ENCODE results near the gene ENTHD1. TPM values are rescaled to one million over a fixed set of nuclear protein-coding genes. Genes with fewer than 3 reads are reported as not detected.

The ENTHD1 gene
- total RNA-seq, 1 donor from 2014 or later = not detected

DNA sequence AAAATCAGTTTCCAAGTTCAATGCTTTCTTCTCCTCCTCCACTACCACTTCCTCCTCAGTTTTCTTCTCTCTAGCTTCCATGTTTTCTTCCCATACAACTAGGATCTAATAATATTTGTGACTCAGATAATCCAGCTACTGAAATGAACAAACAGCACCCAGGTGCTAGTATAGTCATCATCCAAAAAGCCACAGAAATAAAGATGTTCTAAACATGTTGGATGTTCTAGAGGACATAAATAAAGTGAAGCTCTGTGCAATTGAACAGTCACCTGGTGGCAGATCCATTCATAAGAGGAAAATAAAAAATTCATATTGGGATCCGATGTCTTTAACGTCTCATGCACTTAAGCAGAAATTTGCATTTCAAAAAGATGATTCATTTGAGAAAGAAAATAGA is 142.8 kb downstream of the ENTHD1 start:
- no peaks in the 10 kb centered on the region for H3K4me1 Mint-ChIP-seq (ENCODE audit: low read depth)
- peaks cover 55% of the 10 kb centered on the region for H3K27me3 Mint-ChIP-seq (ENCODE audit: low read depth)
- no peak overlapping the region for H3K4me3 Mint-ChIP-seq (ENCODE audit: unreplicated experiment)
- no peak overlapping the region for H3K27ac Mint-ChIP-seq (ENCODE audit: unreplicated experiment)
- peaks cover 2% of the 10 kb centered on the region for H3K36me3 Mint-ChIP-seq (ENCODE audit: low read depth)
- no peak for DNase-seq (ENCODE audit: low spot score)
- TF ChIP-seq, protein P1, sequence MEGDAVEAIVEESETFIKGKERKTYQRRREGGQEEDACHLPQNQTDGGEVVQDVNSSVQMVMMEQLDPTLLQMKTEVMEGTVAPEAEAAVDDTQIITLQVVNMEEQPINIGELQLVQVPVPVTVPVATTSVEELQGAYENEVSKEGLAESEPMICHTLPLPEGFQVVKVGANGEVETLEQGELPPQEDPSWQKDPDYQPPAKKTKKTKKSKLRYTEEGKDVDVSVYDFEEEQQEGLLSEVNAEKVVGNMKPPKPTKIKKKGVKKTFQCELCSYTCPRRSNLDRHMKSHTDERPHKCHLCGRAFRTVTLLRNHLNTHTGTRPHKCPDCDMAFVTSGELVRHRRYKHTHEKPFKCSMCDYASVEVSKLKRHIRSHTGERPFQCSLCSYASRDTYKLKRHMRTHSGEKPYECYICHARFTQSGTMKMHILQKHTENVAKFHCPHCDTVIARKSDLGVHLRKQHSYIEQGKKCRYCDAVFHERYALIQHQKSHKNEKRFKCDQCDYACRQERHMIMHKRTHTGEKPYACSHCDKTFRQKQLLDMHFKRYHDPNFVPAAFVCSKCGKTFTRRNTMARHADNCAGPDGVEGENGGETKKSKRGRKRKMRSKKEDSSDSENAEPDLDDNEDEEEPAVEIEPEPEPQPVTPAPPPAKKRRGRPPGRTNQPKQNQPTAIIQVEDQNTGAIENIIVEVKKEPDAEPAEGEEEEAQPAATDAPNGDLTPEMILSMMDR (IDR thresholded peaks at IDR 0.05) = no peak
- H3K9me3 Mint-ChIP-seq (ENCODE audit: low read depth) = peaks cover 3% of the 10 kb centered on the region

DNA sequence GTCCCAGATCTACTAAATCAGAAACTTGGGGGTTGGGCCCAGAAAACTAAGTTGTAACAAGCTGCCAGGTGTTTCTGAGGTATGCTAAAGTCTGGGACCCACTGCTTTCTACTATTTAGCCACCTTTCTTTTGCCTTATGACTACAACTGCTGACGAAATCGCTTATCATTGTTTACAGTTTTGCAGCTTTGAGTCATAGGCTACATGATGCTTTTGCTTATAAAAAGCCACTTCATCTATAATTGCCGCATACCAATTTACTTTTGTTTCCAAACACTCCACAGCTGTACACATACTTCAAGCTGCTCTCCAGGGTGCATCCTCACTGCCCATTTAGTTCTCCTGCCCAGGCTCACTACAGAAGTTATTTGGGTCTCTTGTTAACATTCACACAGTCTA is 144.7 kb downstream of the ENTHD1 start:
- Mint-ChIP-seq H3K9me3 (ENCODE audit: low read depth) (peaks cover 3% of the 10 kb centered on the region), H3K27ac (ENCODE audit: unreplicated experiment) (no peak overlapping the region), H3K36me3 (ENCODE audit: low read depth) (peaks cover 2% of the 10 kb centered on the region), H3K4me1 (ENCODE audit: low read depth) (no peaks in the 10 kb centered on the region), H3K27me3 (ENCODE audit: low read depth) (peaks cover 56% of the 10 kb centered on the region), H3K4me3 (ENCODE audit: unreplicated experiment) (no peak overlapping the region)
- TF ChIP-seq, protein P1 (IDR thresholded peaks at IDR 0.05) = no peak
- no peak for DNase-seq (ENCODE audit: low spot score)

DNA sequence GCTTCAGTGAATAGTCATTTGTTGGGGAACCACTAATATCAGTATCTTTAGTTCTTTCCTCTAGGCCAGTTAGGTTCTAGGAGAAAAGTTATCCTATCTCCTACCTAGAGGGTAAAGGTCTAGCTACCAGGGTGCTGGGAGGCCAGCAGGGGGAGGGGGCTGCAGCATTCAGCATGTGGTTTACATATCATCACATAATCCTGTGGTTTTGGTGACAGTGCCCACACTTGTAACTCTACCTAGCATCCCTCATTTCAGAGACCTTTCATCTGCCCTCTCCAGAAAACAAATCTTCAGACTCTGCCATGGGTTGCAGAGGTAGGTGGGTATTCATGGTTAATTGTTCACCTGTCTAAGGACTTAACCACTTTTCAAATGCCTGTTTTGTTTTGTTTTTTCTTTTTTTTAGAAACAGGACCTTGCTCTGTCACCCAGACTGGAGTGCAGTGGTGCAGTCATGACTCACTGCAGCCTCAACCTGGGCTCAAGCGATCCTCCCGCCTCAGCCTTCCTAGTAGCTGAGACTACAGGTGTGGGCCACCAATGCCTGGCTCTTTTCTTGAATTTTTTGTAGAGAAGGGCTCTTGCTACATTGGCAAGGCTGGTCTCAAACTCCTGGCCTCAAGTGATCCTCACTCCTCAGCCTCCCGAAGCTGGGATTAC is 146.8 kb downstream of the ENTHD1 start:
- TF ChIP-seq, protein P1 (IDR thresholded peaks at IDR 0.05) = no peak
- Mint-ChIP-seq H3K4me3 (ENCODE audit: unreplicated experiment) (no peak overlapping the region), H3K4me1 (ENCODE audit: low read depth) (no peaks in the 10 kb centered on the region), H3K27ac (ENCODE audit: unreplicated experiment) (no peak overlapping the region), H3K27me3 (ENCODE audit: low read depth) (peaks cover 56% of the 10 kb centered on the region), H3K9me3 (ENCODE audit: low read depth) (peaks cover 3% of the 10 kb centered on the region), H3K36me3 (ENCODE audit: low read depth) (peaks cover 2% of the 10 kb centered on the region)
- DNase-seq (ENCODE audit: low spot score) = no peak

DNA sequence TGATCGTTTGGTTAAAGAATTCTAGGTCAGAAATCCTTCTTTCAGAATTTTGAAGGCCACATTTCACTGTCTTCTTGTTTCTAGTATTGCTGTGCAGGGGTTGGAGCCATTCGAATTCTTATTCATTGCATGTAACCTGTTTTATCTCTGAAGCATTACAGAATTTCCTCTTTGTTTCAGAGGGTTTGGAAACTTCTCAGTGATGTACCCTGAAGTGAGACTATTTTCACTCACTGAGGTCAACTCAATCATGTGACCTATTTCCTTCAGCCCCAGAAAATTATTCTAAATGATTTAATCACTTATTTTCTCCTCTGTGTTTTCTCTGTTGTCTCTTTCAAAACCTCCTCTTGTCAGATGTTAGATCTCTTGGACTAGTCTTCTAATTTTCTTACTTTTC is 147.8 kb downstream of the ENTHD1 start:
- DNase-seq (ENCODE audit: low spot score) = no peak
- H3K4me1 Mint-ChIP-seq (ENCODE audit: low read depth) = no peaks in the 10 kb centered on the region
- peaks cover 2% of the 10 kb centered on the region for H3K36me3 Mint-ChIP-seq (ENCODE audit: low read depth)
- no peak overlapping the region for H3K4me3 Mint-ChIP-seq (ENCODE audit: unreplicated experiment)
- TF ChIP-seq, protein P1 (IDR thresholded peaks at IDR 0.05) = no peak
- peaks cover 49% of the 10 kb centered on the region for H3K27me3 Mint-ChIP-seq (ENCODE audit: low read depth)
- H3K27ac Mint-ChIP-seq (ENCODE audit: unreplicated experiment) = no peak overlapping the region
- peaks cover 3% of the 10 kb centered on the region for H3K9me3 Mint-ChIP-seq (ENCODE audit: low read depth)

DNA sequence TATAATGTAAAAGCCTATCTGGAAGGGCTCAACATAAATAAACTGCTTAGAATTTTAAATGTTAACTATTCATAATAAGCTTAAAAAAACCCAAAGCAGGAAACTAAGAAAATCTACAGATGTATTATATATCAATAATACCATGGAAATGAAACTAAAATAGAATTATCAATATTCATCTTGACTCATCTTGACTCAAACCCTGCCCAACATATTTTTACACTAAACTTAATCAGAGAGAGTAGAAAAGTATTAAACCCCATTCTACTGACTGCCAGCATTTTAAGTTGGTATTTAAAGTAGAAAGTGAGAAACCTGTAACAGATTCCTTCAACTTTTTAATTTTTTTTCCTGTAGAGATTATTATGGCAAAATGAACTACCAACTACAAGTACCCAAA is 149.2 kb downstream of the ENTHD1 start:
- H3K27me3 Mint-ChIP-seq (ENCODE audit: low read depth) = peaks cover 36% of the 10 kb centered on the region
- H3K4me3 Mint-ChIP-seq (ENCODE audit: unreplicated experiment) = no peak overlapping the region
- H3K36me3 Mint-ChIP-seq (ENCODE audit: low read depth) = peaks cover 2% of the 10 kb centered on the region
- DNase-seq (ENCODE audit: low spot score) = no peak
- H3K4me1 Mint-ChIP-seq (ENCODE audit: low read depth) = no peaks in the 10 kb centered on the region
- H3K27ac Mint-ChIP-seq (ENCODE audit: unreplicated experiment) = no peak overlapping the region
- peaks cover 8% of the 10 kb centered on the region for H3K9me3 Mint-ChIP-seq (ENCODE audit: low read depth)
- TF ChIP-seq, protein P1 (IDR thresholded peaks at IDR 0.05) = no peak
